HG03442 (cell line): Measurements from ENCODE around the gene C6orf89.

Source experiments
- ATAC-seq: cut with Tn5 transposase; IDR thresholded peaks from one replicate; pipeline ENCODE4 v1.9.1; 2021; ENCODE audit warnings: mild to moderate bottlenecking, moderate library complexity; ENCODE audit not compliant: unreplicated experiment

Gene C6orf89

DNA sequence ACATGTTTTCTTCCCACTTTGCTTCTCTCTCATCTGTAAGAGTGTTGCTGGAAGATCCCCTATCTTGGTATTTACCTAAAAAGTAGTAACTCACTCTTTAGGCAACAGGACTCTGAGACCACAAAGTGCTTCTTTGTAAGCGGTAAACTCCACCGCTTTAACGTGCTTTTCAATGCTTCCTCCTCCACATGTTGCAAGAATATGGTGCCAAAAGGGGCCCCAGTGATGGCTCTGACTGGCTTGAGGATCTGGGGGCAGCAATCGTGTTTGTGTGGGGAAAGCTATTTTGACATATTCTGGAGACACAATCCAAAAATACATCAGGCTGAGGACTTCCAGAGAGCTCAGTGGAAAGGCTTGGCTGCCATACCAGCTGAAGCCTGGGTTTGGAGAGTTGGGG is 34.1 kb upstream of the C6orf89 start:
- no peak for ATAC-seq

DNA sequence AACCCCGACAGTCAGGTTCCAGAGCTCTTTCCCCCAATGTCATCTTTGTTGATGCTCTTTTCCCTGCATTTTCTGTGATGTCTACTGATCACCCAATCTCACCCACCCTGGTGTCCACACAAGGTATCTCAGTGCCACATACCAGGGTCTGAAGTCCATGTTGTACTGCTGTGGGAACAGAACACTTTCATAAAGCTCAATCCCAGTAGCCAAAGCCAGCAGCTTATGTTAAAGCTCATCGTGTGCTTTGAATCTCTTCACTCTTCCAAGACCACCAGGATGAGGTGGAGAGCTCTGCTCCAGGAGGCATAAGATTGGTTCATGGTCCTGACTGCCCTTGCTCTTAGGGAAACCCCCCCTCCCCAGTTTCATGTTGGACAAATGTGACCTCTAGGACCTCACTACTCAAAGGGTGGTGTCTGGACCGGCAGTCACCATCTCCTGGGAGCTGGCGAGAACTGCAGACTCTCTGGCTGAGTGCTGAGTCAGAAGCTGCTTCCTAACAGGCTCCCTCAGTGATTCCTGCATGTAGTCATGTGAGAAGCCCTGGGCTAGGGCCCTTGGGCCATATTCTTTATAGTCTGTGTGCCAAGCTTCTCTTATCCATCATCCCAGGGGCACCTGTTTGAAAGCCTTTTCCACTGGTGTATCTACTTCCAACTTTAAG is 33.1 kb upstream of the C6orf89 start:
- ATAC-seq: no peak

DNA sequence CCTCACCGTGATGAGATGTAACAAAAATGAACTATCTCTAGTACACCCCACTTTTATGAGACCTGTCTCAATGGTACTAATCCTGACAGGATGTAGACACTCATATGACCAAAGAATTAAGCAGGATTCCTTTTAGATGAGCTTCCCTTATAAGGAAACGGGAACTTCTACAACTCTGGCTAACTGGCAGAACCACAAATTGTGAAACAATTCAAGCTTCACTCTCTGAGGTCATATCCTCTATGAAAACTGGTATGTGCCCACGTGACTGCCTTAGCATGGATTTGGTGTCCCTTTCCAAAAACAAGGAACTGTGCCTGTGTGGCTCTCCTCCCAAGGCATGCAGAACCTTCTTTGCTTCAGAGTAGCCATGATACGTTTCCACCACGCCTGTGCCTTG is 32.4 kb upstream of the C6orf89 start:
- ATAC-seq: no peak

DNA sequence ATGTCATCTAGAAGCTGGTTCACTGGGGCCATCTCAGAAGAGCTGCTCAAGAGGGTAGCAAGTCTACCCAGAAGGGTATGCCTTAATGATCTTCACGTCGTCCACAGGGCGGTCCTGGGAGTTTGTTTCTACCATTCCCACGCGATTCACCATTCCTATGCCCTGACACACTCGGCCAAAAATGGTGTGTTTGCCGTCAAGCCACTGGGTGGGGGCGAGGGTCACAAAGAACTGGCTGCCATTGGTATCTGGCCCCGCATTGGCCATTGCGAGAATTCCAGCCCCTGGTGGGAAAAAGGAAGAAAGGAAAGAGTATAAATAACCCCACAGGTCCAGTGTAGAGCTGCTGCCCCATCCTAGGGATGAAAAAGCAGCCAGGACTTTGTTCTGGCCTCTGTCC is 30.0 kb upstream of the C6orf89 start:
- ATAC-seq: no peak

DNA sequence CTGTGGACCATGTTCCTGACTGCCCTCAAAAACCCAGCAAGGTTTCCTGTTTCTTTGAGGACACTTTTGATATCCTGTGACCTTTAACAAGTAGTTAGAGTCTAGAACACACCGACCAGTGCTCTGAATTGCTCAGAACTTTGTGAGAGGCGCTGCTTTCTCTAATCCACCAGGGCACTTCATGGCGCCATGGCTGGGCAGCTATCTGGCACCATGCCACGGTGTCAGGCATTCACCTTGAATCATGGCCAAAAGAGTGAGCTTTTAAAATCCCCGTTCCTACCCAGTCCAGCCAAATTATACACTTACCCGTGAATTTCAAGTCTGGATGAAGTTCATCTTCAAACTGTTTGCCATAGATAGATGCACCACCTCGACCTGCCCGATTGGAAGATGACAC is 29.5 kb upstream of the C6orf89 start:
- no peak for ATAC-seq

DNA sequence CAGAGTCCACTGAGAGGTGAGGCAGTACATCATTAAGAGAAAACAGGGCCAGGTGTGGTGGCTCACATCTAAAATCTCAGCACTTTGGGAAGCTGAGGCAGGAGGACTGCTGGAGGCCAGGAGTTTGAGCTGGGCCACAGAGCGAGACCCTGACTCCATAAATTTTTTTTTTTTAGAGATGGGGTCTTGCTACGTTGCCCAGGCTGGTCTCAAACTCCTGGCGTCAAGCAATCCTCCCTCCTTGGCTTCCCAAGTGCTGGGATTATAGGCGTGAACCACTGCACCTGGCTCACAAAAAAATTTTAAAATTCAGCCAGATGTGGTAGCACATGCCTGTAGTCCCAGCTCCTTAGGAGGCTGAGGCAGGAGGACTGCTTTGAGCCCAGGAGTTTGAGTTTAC is 28.4 kb upstream of the C6orf89 start:
- no peak for ATAC-seq

DNA sequence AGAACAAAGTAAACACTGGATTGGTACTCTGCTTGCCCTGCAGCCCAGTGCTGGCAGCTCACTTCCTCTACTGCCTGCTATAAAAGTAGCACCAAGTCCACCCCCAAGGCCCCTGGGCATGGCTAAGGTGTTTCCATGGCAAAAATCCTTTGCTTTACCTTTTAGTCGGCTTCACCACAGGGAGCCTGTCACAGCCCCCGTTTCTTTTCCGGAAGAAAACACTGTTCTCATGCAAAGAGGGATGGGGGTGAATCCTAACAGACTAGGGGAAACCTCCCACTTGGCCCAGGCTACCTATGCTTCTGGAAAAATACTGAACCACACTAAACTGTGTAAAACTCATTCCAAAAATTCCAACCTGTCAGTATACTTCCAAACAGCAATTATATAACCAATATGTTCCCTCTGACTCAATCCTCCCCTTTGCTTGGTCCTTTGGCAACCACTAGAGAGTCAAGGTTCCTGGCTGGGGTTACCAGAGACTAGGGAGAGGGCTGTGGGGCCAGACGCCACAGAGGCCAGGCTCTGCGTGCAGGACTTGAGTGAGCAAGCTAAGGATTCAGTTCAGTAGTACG is 27.3 kb upstream of the C6orf89 start:
- no peak for ATAC-seq

DNA sequence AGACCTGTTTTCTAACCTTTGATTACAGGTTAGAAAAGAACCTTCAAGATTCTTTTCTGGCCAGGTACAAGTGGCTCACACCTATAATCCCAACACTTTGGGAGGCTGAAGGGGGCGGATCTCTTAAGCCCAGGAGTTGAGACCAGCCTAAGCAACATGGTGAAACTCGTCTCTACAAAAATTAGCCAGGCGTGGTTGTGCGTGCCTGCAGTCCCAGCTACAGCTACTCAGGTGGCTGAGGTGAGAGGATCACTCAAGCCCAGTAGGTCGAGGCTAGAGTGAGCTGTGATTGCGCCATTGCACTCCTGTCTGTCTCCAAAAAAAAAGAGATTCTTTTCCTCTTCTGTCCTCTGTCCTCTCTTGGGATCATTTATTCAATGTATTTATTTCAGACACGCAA is 25.6 kb upstream of the C6orf89 start:
- no peak for ATAC-seq

DNA sequence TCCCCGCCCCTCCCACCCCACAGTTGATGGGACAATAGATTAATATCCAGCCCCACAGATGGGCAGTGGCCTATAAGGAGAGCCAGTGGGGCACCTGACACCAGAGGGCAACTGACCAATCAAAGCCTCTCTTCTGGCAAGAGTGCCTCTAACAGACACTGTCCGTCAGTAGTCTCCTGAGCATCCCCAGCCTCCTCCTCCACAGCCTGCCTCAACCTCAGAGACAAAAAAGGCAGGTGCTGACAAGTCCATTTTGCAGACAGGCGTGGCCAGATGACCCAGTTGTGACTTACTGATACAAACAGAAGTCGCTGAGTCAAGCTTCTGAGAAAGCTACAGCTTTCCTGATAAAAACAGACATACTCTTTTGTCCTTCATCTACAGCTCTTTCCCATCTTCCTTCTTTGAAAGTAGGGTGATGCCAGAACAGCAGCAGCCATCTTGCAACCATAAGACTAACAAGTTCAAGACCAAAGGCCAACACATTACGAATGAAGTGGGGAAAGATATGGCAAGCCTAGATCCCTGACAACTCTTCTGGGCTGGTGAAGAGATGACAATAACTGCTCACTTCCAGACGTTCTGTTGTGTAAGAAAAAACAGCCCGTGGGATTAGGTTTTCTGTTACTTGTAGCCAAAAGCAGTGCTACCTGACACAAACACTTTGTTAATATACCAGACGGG is 23.4 kb upstream of the C6orf89 start:
- ATAC-seq: no peak

DNA sequence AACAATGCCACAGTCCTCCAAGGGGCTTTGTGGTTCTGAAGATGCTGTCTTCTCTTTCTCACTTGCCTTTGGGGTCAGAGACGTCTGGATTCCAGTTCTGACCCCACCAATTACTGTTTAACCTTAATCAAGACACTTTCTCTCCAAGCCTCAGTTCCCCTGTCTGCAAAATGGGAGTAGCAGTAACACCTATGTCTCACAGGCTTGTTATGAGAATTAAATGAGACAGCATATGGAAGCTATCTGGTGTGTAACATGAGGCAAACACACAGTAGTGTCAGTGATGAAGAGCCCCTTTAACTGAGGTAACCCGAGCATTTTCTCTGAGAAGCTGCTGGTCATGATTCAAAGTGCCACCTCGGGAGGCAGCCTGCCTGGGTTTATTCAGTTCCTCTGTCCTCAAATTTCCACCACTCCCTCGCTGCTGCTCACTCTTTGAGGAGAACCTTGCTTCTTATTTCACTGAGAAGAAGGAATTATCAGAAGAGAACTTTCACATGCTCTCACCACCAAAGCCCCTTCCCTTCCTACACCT is 22.8 kb upstream of the C6orf89 start:
- no peak for ATAC-seq

DNA sequence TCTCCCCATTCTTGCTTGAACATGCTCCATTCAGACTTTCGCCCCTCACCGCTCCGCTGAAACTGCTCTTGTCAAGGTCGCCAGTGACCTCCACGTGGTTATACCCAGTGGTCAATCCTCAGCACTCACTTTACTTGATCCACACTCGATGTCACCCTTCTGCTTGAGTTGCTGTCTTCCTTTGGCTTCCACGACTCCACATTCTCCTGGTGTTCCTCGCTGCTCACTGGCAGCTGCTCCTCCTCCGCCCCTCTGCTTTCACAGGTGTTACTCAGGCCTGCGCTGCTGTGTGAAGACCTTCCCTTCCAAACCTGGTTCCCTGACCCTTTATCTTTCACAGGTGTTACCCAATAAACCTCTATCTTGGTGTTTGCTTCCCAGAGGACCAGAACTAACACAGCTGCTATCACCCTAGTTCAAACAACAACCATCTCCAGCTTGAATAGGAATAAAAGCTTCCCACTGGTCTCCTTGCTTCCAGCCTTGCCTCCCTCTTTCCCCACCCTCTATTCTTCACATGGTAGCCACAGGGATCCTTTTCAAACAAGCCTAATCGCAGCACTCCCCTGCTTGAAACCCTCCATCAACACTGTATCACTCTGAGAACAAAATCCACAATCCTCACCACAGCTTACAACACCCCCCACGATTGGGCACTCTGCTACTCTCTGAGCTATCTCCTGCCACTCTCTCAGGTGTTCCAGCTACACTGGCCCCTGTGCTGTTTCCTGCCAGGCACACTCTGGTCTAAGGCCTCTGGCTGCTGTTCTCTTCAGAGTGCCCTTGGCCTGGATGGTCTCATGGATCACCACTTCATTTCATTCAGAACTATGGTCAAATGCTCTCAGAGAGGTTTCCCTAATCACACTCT is 21.8 kb upstream of the C6orf89 start:
- no peak for ATAC-seq

DNA sequence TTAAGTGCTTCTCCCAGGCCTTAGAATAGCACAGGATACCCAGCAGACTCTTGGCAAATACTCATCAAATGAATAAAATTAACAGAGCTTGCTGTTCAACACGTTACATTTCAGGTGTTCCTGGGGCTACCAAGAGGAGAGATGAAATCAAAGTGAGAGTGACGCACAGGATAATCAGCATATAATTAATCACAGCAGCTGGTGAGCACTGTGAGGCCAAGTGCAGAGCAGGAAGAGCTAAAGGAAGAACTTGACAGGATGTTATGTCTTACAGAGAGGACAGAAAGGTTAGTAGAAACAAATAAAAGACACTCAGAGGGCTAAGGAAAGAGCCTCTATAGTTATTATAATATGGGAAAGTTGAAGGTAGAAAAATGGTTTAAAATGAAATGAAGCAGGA is 19.9 kb upstream of the C6orf89 start:
- ATAC-seq: no peak

DNA sequence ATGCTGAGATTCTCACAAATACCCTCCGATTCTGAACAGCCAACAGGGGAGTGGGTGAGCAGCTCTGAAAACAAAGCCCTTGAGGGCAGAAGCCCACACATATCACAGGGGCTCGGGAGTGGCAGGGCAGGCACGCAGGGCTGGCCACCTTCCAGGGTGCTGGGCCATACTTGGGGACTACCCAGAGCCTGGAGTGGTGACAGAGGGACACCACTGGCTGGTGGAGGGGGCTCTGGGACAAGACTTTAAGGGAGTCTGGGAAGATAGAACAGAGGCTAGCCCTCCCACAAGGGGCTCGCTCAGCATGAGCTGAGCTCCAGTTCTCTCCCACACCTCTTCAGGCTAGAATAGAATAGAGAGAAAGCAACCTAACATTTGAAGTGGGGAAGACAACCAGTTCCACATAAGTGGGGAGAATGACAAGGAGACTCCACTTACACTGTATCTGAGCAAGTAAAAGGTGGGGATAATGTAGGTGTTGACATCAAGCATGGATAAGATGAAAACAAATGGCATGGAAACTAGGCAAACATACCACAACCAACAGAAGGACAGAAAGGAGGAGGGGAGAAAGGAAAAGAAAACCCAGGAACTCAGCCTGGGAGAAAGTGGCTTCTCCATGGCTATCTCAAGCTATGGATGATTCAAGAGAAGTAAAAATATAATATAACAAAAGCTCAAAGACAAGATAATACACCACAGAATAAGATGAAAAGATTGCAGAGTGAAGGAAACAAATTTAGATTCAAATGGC is 18.1 kb upstream of the C6orf89 start:
- ATAC-seq: no peak

DNA sequence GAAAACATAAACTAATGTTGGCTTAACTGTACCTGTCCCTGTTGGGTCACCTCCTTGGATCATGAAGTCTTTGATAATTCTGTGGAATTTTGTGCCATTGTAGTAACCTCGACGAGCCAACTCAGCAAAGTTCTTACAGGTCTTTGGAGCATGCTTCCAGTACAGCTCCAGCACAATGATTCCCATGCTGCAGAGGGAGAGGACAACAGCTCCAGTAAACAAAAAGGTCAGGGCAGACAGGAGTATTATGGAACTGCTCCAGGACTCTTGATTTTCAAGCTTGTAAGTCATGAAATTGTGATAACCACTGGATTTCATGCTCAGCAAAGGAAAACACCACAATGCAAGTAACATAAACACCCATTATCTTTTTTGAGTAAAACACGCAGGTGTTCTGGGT is 14.1 kb upstream of the C6orf89 start:
- ATAC-seq: no peak

DNA sequence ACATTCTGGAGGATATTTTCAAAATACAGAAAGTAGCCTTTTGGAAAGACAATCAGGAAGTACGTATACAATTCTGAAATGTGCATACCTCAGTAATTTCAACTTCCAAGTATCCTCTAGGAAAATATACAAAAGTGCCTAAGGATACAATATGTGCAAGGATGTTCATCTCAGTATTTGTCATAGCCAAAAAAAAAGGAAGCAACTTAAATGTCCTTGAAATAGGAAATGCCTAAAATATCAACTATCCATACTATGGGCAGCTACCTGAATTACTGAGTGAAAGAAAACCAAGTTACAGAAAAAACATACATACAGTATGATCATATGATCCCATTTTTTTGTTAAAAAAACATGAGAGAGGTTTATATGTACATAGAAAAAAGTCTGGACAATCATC is 12.6 kb upstream of the C6orf89 start:
- ATAC-seq: no peak

DNA sequence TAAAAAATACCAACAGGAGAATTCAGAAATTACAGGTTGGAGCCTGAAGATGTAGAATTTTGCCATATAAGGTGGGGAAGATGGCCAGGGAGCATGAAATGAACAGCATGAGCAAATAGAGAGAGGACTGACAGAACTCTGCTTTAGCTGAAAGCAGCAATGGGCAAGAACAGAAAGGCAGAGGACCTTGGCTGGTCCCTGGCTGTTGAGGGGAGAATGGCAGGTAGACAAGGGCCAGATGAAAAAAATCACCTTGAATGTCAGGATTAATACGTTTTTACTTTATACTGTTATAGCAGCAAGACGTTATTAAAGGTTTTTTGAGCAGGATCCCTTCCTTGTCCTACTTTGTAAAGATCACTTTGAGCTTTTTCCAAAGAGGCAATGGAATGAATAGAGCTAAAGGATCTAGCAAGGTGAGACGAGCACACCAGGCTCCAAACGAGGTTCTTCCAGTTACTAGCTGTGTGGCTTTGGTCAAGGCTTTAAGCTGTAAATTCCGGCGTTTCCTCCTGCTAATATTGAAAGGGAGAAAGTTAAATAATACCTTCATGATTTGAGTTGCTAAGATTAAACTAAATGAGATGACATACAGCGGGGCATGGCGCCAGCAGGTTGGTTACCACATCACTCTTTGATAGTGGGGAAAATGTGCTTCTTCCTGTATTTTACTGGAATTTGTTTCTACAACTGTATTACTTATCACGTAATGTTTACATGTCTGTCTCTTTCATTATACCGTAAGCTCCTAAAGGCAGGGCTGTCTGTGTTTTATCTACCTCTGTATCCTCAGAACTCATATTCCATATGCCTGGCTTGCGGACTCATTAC is 11.9 kb upstream of the C6orf89 start:
- no peak for ATAC-seq

DNA sequence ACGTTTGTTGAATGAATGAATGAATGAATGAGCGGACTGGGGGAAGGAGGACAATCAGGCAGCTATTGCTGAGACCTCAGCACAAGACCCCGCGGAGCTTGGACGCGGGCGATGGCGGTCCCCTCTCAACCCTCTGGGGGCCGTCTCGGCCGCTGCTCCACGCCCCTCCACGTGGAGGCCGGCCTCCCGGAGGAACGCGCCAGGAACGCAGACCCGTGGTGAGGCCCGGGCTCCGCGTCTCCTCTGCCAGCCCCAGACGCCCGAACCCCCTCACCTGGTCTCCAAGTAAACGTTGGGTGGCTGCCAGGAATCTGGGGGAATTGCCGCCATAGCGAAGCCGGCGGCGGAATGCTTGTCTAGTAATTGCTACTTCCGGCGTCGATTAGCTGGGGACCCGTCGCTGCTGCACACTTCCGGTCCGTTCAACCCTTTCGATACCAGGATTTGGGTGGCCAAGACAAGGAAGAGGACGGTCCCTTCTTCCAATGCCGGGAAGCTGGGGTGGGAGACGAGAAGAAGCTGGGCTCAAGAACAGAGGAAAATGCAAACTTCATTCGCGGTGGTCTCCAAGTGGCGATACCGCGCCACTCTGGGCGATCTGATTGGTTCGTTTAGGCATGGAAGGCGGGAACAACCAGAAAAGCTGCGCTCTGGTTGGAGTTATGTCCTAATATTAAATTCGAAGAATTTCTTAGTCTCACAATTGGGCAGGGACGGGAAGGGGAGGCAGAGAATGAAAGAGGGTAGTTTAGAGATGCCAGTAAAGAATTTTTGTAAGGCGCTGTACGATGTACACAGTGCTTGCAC is 11.1 kb upstream of the C6orf89 start, which contains the start of gene PPIL1:
PPIL1 (minus strand) TSS at position 361 of the 807 bp plus-strand sequence; CDS start at position 330, 31 bp downstream.
- ATAC-seq: peak; percentile 66

DNA sequence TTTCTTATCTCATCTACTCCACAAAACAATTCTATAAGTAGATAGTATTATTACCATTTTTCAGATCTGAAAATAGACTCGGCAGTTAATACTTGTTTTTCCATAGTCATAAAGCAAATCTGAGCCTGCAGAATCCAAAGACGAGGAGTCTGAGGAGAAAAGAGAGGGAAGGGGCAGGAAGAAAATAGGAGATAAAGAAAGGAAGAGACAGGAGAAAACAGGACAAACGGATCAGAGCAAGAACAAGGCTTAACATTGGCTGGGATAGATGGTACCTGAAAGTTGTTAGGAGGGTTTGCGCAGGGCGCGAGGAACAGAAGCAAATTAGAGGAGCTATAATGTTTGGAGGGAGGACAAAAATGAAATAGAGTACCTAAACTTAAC is 10.5 kb upstream of the C6orf89 start:
- no peak for ATAC-seq

DNA sequence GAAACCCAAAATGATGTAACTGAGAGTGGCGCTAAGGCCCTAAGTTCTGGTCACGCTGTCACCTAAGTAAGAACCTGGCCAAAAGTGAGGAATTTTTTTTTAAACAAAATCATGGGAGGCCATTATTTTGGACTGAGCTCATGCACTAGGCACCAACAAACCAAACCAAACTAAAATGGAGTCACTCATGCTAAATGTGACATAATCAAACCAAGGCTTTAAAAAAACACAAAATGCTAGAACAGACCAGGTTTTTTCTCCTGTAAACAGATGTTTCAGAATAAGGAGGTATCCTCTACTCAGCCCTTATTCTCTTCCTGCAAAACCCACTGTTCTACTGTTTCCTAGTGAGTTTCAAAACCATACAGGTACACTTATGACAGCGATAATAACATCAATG is 1.1 kb upstream of the C6orf89 start:
- ATAC-seq: no peak
